ENCODE data around the gene SAMHD1. TPM values are rescaled to one million over a fixed set of nuclear protein-coding genes. Genes with fewer than 3 reads are reported as not detected.
A peak's percentile ranks its signal among the peaks of the same experiment; 100 is the strongest.

The SAMHD1 gene
- total and polyA plus RNA-seq, 2 of the 13 experiments (the other 11 are each of a cell fraction or from before 2014, with no cell fraction given) = 16.9 to 43.5 TPM

DNA sequence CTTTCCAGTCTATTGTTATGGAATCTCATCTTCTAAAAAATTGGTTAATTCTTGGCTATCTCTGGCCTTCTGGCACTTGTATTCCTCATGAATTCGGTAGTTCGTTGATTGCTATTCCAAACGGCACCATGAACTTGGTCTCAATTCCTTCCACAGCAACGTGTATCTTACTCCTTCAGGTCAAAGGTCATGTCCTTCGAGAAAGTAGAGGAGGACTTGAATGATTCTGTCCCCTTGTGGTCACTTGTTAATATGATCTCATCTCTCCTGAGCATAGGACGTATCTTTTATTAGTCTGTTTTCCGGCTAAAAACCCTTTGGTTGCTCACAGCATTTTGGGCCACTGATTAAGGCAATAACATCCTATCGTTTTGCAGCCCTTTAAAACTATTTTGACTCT, 66.2 kb downstream of the SAMHD1 start:
- H2AFZ ChIP-seq (ENCODE audit: low read length) = no peak overlapping the region
- 47% methylated on average over 8 of the region's 8 CpGs for WGBS (ENCODE audit: low lambda C conversion rate)
- intact Hi-C loops (cut with micrococcal nuclease; ENCODE audit: unreplicated experiment) = no loop called here
- H3K9me3 ChIP-seq (ENCODE audit: low read length) = no peaks in the 10 kb centered on the region
- peak; percentile 72; the same call in 1 of the 2 replicates for TF ChIP-seq PPARG (CRISPR knock-in tag; conservative IDR thresholded peaks at IDR 0.05)
- TF ChIP-seq STAG1 (CRISPR knock-in tag; IDR thresholded peaks at IDR 0.05) = peak; percentile 37; the same call in 1 of the 2 replicates
- peak; percentile 45; the same call in 1 of the 2 replicates for TF ChIP-seq NR2C2 (CRISPR knock-in tag; IDR thresholded peaks at IDR 0.05; ENCODE audit: borderline replicate concordance)
- TF ChIP-seq NR2F6 (IDR thresholded peaks at IDR 0.05) = peak; percentile 83
- peak; percentile 90 for TF ChIP-seq NR2F6 (CRISPR knock-in tag; IDR thresholded peaks at IDR 0.05)
- no peak for TF ChIP-seq ZNF441 (CRISPR knock-in tag; IDR thresholded peaks at IDR 0.05; ENCODE audit: borderline replicate concordance)
- TF ChIP-seq SMC3 (IDR thresholded peaks at IDR 0.05; ENCODE audit: low read length) = peak; percentile 6; the same call in 1 of the 2 replicates
- H3K36me3 ChIP-seq (replicated peaks in 1 of 2; ENCODE audit: control insufficient read depth in 1 of 2, insufficient read depth in 2 of 2, low read length in 2 of 2) = 0 out of 5 replicates have a peak, but pooled peaks cover 0 to 4% of the 10 kb centered on the region in 2 experiments
- BruUV-seq (replicated peaks) = no TSS peak
- in situ Hi-C loops (cut with HindIII; ENCODE audit: extremely low pct_ligation_motif_present, low pct_unique_long_range_greater_than_20kb) = loop anchor here (5.0 kb wide), 1 partner anchor 53 kb away; no protein-coding TSS in a partner anchor
- H3K27me3 ChIP-seq (ENCODE audit: control insufficient read depth in 1 of 2, insufficient read depth in 2 of 2, low read length in 2 of 2) = no peaks in the 10 kb centered on the region
- no peak overlapping the region for H3K27ac ChIP-seq (ENCODE audit: extremely low read length, insufficient read depth, low read length)
- H3K4me3 ChIP-seq (replicated peaks in 1 of 3; ENCODE audit: insufficient read depth in 1 of 3, low read depth in 2 of 3, low read length in 3 of 3) = no peak overlapping the region
- ATAC-seq (no peak), FAIRE-seq (no peak), DNase-seq (ENCODE audit: low spot score) (no peak)
- no peaks in the 10 kb centered on the region for H4K20me1 ChIP-seq (ENCODE audit: insufficient read depth, low read length)
- no peak overlapping the region for H3K9ac ChIP-seq (ENCODE audit: insufficient read depth, low read depth, low read length)
- H3K4me2 ChIP-seq (ENCODE audit: low read depth, low read length) = no peak overlapping the region
- POLR2A ChIA-PET = interaction anchor here (0.9 kb wide), 1 partner anchor 13 kb away, joined by 4 read pairs; no protein-coding TSS in a partner anchor
- CTCF ChIA-PET (ENCODE audit: low intra/inter-chr PET ratio, low total read pairs) = interaction anchor here (1.1 to 5.2 kb wide), 2 partner anchors 20 to 48 kb away, joined by 3 to 59 read pairs; no protein-coding TSS in a partner anchor
- no peaks in the 10 kb centered on the region for H3K79me2 ChIP-seq (ENCODE audit: insufficient read depth, low read length)
- peaks cover 29% of the 10 kb centered on the region for H3K4me1 ChIP-seq (ENCODE audit: insufficient read depth, low read length)

DNA sequence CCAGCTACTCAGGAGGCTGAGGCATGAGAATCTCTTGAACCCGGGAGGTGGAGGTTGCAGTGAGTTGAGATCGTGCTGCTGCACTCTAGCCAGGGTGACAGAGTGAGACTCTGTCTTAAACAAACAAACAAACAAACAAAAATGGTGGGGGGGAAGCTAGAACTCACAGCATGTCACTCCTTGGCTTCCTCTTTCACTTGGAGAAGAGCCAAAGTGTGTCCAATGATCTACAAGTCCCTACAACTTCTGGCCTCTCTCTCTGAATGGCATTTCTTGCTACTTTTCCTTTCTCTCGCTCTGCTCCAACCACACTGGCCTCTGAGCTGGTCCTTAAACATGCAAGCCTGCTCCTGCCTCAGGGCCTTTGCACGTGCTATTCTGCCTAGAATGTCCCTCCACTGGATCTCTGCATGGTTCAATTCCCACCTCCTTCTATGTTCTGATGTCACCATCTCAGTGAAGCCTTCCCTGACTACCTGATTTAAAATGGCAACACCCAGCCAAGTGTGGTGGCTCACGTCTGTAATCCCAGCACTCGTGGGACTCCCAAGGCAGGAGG, 67.5 kb downstream of the SAMHD1 start:
- Histone ChIP-seq H3K9ac (ENCODE audit: insufficient read depth, low read depth, low read length) (no peak overlapping the region), H3K27ac (ENCODE audit: extremely low read length, insufficient read depth, low read length) (no peak overlapping the region), H3K9me3 (ENCODE audit: low read length) (no peaks in the 10 kb centered on the region), H2AFZ (ENCODE audit: low read length) (no peak overlapping the region), H3K79me2 (ENCODE audit: insufficient read depth, low read length) (no peaks in the 10 kb centered on the region), H3K4me3 (replicated peaks in 1 of 3; ENCODE audit: insufficient read depth in 1 of 3, low read depth in 2 of 3, low read length in 3 of 3) (no peak overlapping the region), H3K36me3 (replicated peaks in 1 of 2; ENCODE audit: control insufficient read depth in 1 of 2, insufficient read depth in 2 of 2, low read length in 2 of 2) (no peaks in the 10 kb centered on the region), H4K20me1 (ENCODE audit: insufficient read depth, low read length) (no peaks in the 10 kb centered on the region), H3K27me3 (ENCODE audit: control insufficient read depth in 1 of 2, insufficient read depth in 2 of 2, low read length in 2 of 2) (no peaks in the 10 kb centered on the region), H3K4me2 (ENCODE audit: low read depth, low read length) (no peak overlapping the region), H3K4me1 (ENCODE audit: insufficient read depth, low read length) (peaks cover 29% of the 10 kb centered on the region)
- ChIA-PET CTCF (ENCODE audit: low intra/inter-chr PET ratio, low total read pairs) (interaction anchor here (0.9 to 5.2 kb wide), 2 partner anchors 20 to 47 kb away, joined by 5 to 59 read pairs; a partner anchor contains a TSS), POLR2A (interaction anchor here (0.9 to 2.5 kb wide), 2 partner anchors 12 kb away, joined by 4 to 18 read pairs; no protein-coding TSS in a partner anchor)
- no TSS peak for BruUV-seq (replicated peaks)
- WGBS (ENCODE audit: low lambda C conversion rate) = 73% methylated on average over 6 of the region's 6 CpGs
- ATAC-seq (no peak), DNase-seq (ENCODE audit: low spot score) (no peak), FAIRE-seq (no peak)
- in situ Hi-C loops (cut with HindIII; ENCODE audit: extremely low pct_ligation_motif_present, low pct_unique_long_range_greater_than_20kb) (no loop called here), intact Hi-C loops (cut with micrococcal nuclease; ENCODE audit: unreplicated experiment) (no loop called here)
- TF ChIP-seq ZSCAN29 (CRISPR knock-in tag; conservative IDR thresholded peaks at IDR 0.05) (no peak), TOPORS (CRISPR knock-in tag; IDR thresholded peaks at IDR 0.05) (no peak), HOXA9 (CRISPR knock-in tag; IDR thresholded peaks at IDR 0.05; ENCODE audit: borderline replicate concordance) (no peak), ZNF619 (CRISPR knock-in tag; IDR thresholded peaks at IDR 0.05) (no peak), ZNF317 (CRISPR knock-in tag; IDR thresholded peaks at IDR 0.05) (no peak), FOXJ3 (CRISPR knock-in tag; IDR thresholded peaks at IDR 0.05; ENCODE audit: borderline replicate concordance) (no peak), ZMYM3 (CRISPR knock-in tag; IDR thresholded peaks at IDR 0.05) (peak; percentile 87), ZNF30 (CRISPR knock-in tag; IDR thresholded peaks at IDR 0.05) (no peak), ZNF775 (CRISPR knock-in tag; IDR thresholded peaks at IDR 0.05; ENCODE audit: borderline replicate concordance) (no peak), ZBTB3 (CRISPR knock-in tag; IDR thresholded peaks at IDR 0.05; ENCODE audit: borderline replicate concordance, low read depth) (no peak), HNRNPH1 (optimal IDR thresholded peaks at IDR 0.05; ENCODE audit: low read depth, low read length) (no peak)
- TF ChIP-seq, protein P1, sequence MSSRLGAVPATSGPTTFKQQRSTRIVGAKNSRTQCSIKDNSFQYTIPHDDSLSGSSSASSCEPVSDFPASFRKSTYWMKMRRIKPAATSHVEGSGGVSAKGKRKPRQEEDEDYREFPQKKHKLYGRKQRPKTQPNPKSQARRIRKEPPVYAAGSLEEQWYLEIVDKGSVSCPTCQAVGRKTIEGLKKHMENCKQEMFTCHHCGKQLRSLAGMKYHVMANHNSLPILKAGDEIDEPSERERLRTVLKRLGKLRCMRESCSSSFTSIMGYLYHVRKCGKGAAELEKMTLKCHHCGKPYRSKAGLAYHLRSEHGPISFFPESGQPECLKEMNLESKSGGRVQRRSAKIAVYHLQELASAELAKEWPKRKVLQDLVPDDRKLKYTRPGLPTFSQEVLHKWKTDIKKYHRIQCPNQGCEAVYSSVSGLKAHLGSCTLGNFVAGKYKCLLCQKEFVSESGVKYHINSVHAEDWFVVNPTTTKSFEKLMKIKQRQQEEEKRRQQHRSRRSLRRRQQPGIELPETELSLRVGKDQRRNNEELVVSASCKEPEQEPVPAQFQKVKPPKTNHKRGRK (CRISPR knock-in tag; IDR thresholded peaks at IDR 0.05) = 0 out of 2 replicates have a peak, but pooled peaks have one; percentile 43
